HFFc6 (cell line): ENCODE data around the gene INPP5D. TPM values are rescaled to one million over a fixed set of nuclear protein-coding genes. Genes with fewer than 3 reads are reported as not detected.

Experiments
- DNase-seq: peaks from one replicate; pipeline ENCODE4 v3.0.0-alpha.2; 2018
- H3K27ac Mint-ChIP-seq: 2 replicates; pipeline ENCODE4 v1.8.0; 2020; ENCODE audit warnings: mild to moderate bottlenecking, mixed read lengths
- H3K27me3 Mint-ChIP-seq: 2 replicates; pipeline ENCODE4 v1.8.0; 2021; ENCODE audit warnings: mild to moderate bottlenecking, moderate library complexity, mixed read lengths; ENCODE audit not compliant: insufficient read depth
- H3K36me3 Mint-ChIP-seq: 2 replicates; pipeline ENCODE4 v1.8.0; 2021; ENCODE audit warnings: low read depth, mixed read lengths
- H3K4me1 Mint-ChIP-seq: 2 replicates; pipeline ENCODE4 v1.8.0; 2020; ENCODE audit warnings: low read depth, mixed read lengths
- H3K4me3 Mint-ChIP-seq: 2 replicates; pipeline ENCODE4 v1.8.0; 2020; ENCODE audit warnings: mild to moderate bottlenecking, moderate library complexity, mixed read lengths
- H3K9me3 Mint-ChIP-seq: 2 replicates; pipeline ENCODE4 v1.8.0; 2020; ENCODE audit warnings: mild to moderate bottlenecking, mixed read lengths
- CTCF ChIP-seq: fragments of 200-600 bp; sonication (generic); IDR thresholded peaks from 2 replicates; pipeline ENCODE4 v1.5.0; 2021; ENCODE audit warnings: antibody characterized with exemption, mild to moderate bottlenecking
- total RNA-seq, 6 experiments: library from RNA; stranded (reverse); fragmentation: NEBNext Ultra II Directional; extraction: Animal tissue kit (Norgen Biotek cat#: 25700); gene quantifications; 2 replicates in 1 of 6; 3 replicates in 5 of 6; pipeline ENCODE4 v1.2.3, GENCODE V29; 2021

INPP5D gene
- total RNA-seq, 6 experiments from 2014 or later, result 0.19 to 0.66 (median 0.43) TPM; not detected in 1

DNA sequence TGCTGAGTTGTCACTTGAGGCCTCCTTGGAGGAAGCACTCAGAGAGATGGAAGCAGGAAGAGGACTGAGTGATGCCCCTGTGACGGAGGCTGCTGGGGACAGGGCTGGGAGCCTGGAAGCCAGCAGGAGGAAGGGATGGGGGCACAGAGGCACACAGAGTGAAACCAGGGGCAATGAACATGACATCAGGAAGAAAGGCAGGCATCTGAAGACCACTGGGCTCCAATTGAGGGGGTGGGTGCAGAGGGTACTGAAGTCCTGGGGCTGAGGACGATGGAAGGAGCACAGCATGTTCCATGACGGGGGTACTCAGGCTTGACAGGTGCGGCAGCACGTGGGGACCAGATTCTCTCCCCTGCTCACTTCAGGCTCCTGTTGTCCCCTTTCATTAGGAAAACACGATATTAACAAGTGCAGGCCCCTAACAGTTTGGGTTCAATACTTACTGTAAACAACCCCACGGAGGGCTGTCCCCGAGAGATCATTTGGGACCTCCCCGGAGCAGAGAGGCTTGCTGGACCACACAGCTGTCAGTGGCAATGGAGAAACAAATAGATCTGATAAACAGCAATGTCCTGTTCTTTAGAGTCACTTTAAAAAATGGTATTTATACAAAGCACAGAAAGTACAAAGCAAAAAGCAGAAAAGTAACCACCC lies 8.7 kb downstream of the INPP5D start:
- no peak overlapping the region for H3K4me3 Mint-ChIP-seq
- H3K27me3 Mint-ChIP-seq, result peaks cover 16% of the 10 kb centered on the region
- no peak overlapping the region for H3K27ac Mint-ChIP-seq
- no peak for TF ChIP-seq CTCF
- peaks cover 9% of the 10 kb centered on the region for H3K4me1 Mint-ChIP-seq
- no peak for DNase-seq
- H3K9me3 Mint-ChIP-seq, result peaks cover 6% of the 10 kb centered on the region
- H3K36me3 Mint-ChIP-seq, result no peaks in the 10 kb centered on the region

DNA sequence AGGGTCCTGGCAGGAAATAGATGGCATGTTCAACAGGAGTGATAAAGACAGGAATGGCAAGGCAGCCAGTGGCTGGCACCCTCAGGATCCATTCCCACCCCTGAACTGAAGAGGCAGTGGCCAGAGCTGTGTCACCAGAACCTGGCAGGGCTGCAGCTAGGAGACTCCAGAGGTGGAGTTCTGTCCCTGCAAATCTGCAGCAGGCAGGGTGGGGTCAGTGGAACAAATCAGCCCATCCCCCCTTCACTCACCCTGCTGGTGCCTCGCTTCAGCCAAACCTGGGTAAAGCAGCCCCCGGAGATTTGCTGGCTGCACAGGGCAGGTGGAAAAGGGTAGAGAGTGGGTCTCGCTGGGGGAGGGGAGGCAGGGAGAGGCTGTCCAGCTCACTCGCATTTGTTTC lies 12.7 kb downstream of the INPP5D start:
- Mint-ChIP-seq H3K27me3 (peaks cover 11% of the 10 kb centered on the region), H3K27ac (no peak overlapping the region), H3K4me3 (no peak overlapping the region), H3K9me3 (peaks cover 6% of the 10 kb centered on the region), H3K36me3 (no peaks in the 10 kb centered on the region), H3K4me1 (no peaks in the 10 kb centered on the region)
- TF ChIP-seq CTCF, result no peak
- no peak for DNase-seq

- no peak for TF ChIP-seq CTCF
- H3K27me3 Mint-ChIP-seq, result peaks cover 6% of the 10 kb centered on the region
- H3K9me3 Mint-ChIP-seq, result peaks cover 6% of the 10 kb centered on the region
- no peak overlapping the region for H3K4me3 Mint-ChIP-seq
- no peak overlapping the region for H3K27ac Mint-ChIP-seq
- no peaks in the 10 kb centered on the region for H3K4me1 Mint-ChIP-seq
- DNase-seq, result no peak
- no peaks in the 10 kb centered on the region for H3K36me3 Mint-ChIP-seq
These were observed 14.0 kb downstream of the INPP5D start for GRCh38 chr2:233074106-233074505.

GRCh38 chr2:233075141-233075965 lies 15.2 kb downstream of the INPP5D start:
- no peak overlapping the region for H3K27ac Mint-ChIP-seq
- H3K9me3 Mint-ChIP-seq, result peaks cover 6% of the 10 kb centered on the region
- TF ChIP-seq CTCF, result no peak
- peaks cover 12% of the 10 kb centered on the region for H3K27me3 Mint-ChIP-seq
- no peak overlapping the region for H3K4me3 Mint-ChIP-seq
- no peak for DNase-seq
- H3K4me1 Mint-ChIP-seq, result no peaks in the 10 kb centered on the region
- no peaks in the 10 kb centered on the region for H3K36me3 Mint-ChIP-seq

GRCh38 chr2:233075966-233076339 lies 15.8 kb downstream of the INPP5D start:
- no peak for DNase-seq
- peaks cover 6% of the 10 kb centered on the region for H3K9me3 Mint-ChIP-seq
- H3K4me3 Mint-ChIP-seq, result no peak overlapping the region
- peaks cover 13% of the 10 kb centered on the region for H3K27me3 Mint-ChIP-seq
- no peak for TF ChIP-seq CTCF
- no peaks in the 10 kb centered on the region for H3K4me1 Mint-ChIP-seq
- no peaks in the 10 kb centered on the region for H3K36me3 Mint-ChIP-seq
- no peak overlapping the region for H3K27ac Mint-ChIP-seq
